GM03348 (cell line): ENCODE measurements around the gene CCP110.

Experiments used
- DNase-seq: peaks from one replicate; pipeline ENCODE4 v3.0.0; 2012; ENCODE audit warnings: low spot score

Gene CCP110

GRCh38 chr16:19523559-19524355, at the start of gene CCP110:
Gene CCP110 (plus strand): TSS chr16:19523942. CDS start chr16:19527882, 3,940 bp downstream.
- peak; percentile 97 for DNase-seq

- no peak for DNase-seq
Observed at GRCh38 chr16:19474617-19475016, 49.1 kb upstream of the CCP110 start.

GRCh38 chr16:19478505-19478904, 45.2 kb upstream of the CCP110 start:
- no peak for DNase-seq

- no peak for DNase-seq
Observed at GRCh38 chr16:19479302-19479721, 44.4 kb upstream of the CCP110 start.

GRCh38 chr16:19481296-19481695, 42.4 kb upstream of the CCP110 start:
- no peak for DNase-seq

GRCh38 chr16:19481769-19482168, 42.0 kb upstream of the CCP110 start:
- DNase-seq = no peak

GRCh38 chr16:19482291-19482690, 41.5 kb upstream of the CCP110 start:
- DNase-seq = no peak

- DNase-seq = no peak
Observed at GRCh38 chr16:19484096-19484495, 39.6 kb upstream of the CCP110 start.

- DNase-seq = no peak
Observed at GRCh38 chr16:19485611-19486010, 38.1 kb upstream of the CCP110 start.

GRCh38 chr16:19486051-19486450, 37.7 kb upstream of the CCP110 start:
- DNase-seq = no peak

GRCh38 chr16:19486750-19487325, 36.9 kb upstream of the CCP110 start:
- no peak for DNase-seq

- no peak for DNase-seq
Observed at GRCh38 chr16:19488213-19488640, 35.5 kb upstream of the CCP110 start.

- DNase-seq = no peak
Observed at GRCh38 chr16:19490619-19491018, 33.1 kb upstream of the CCP110 start.

- DNase-seq = no peak
Observed at GRCh38 chr16:19497176-19497575, 26.6 kb upstream of the CCP110 start.

GRCh38 chr16:19499006-19499405, 24.7 kb upstream of the CCP110 start:
- DNase-seq = no peak

- no peak for DNase-seq
Observed at GRCh38 chr16:19499481-19499880, 24.3 kb upstream of the CCP110 start.

- peak; percentile 69 for DNase-seq
Observed at GRCh38 chr16:19502395-19503131, 21.2 kb upstream of the CCP110 start.

GRCh38 chr16:19503461-19504075, 20.2 kb upstream of the CCP110 start:
- no peak for DNase-seq

- DNase-seq = no peak
Observed at GRCh38 chr16:19505600-19506303, 18.0 kb upstream of the CCP110 start.

- no peak for DNase-seq
Observed at GRCh38 chr16:19506965-19507364, 16.8 kb upstream of the CCP110 start.

- DNase-seq = no peak
Observed at GRCh38 chr16:19507867-19508266, 15.9 kb upstream of the CCP110 start.

- DNase-seq = no peak
Observed at GRCh38 chr16:19512297-19512696, 11.4 kb upstream of the CCP110 start.
